ENCODE measurements around the gene CBR4. TPM values are rescaled to one million over a fixed set of nuclear protein-coding genes. Genes with fewer than 3 reads are reported as not detected.

The CBR4 gene
- total RNA-seq, 1 experiment from 2014 or later, result 24.0 TPM

DNA sequence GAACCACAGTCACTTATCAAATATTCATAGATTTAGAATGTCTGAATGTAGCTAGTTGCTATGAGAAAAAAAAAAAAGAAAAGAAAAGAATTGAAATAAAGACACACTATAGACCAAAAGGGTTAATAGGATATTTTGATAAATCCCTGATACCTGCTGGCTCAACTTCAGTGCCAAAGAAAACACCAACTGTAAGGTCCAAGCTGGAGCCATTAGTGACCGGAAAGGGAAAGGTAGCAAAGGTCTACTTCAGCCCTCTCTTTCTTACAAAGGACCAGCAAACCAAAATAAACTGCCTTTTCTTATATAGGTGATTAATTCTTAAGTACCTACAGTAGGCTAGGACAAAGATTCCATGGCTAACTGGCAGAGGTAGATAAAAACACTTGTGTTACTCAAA is 9.7 kb downstream of the CBR4 start:
- H3K27me3 Mint-ChIP-seq (ENCODE audit: insufficient read depth, unreplicated experiment), result no peaks in the 10 kb centered on the region
- intact Hi-C loops (cut with micrococcal nuclease), result no loop called here
- H3K4me3 Mint-ChIP-seq (ENCODE audit: unreplicated experiment), result no peak overlapping the region
- H3K36me3 Mint-ChIP-seq (ENCODE audit: insufficient read depth, unreplicated experiment), result peaks cover 66% of the 10 kb centered on the region
- no peak for DNase-seq (ENCODE audit: unreplicated experiment)
- TF ChIP-seq, protein P1, sequence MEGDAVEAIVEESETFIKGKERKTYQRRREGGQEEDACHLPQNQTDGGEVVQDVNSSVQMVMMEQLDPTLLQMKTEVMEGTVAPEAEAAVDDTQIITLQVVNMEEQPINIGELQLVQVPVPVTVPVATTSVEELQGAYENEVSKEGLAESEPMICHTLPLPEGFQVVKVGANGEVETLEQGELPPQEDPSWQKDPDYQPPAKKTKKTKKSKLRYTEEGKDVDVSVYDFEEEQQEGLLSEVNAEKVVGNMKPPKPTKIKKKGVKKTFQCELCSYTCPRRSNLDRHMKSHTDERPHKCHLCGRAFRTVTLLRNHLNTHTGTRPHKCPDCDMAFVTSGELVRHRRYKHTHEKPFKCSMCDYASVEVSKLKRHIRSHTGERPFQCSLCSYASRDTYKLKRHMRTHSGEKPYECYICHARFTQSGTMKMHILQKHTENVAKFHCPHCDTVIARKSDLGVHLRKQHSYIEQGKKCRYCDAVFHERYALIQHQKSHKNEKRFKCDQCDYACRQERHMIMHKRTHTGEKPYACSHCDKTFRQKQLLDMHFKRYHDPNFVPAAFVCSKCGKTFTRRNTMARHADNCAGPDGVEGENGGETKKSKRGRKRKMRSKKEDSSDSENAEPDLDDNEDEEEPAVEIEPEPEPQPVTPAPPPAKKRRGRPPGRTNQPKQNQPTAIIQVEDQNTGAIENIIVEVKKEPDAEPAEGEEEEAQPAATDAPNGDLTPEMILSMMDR (IDR thresholded peaks at IDR 0.05; ENCODE audit: unreplicated experiment), result no peak
- ChIA-PET POLR2A (interaction anchor here (5.4 kb wide), 1 partner anchor 9 kb away, joined by 37 read pairs; the partner anchor contains the start of gene CBR4), CTCF (interaction anchor here (0.5 to 2.2 kb wide), 10 partner anchors 10 to 494 kb away, joined by 3 to 11 read pairs (median 4); partner anchors contain the start of gene CBR4)
- no peak overlapping the region for H3K27ac Mint-ChIP-seq (ENCODE audit: low read depth, unreplicated experiment)
- H3K9me3 Mint-ChIP-seq (ENCODE audit: unreplicated experiment), result no peaks in the 10 kb centered on the region
- no TSS peak for BruUV-seq (replicated peaks)
- H3K4me1 Mint-ChIP-seq (ENCODE audit: insufficient read depth, unreplicated experiment), result peaks cover 4% of the 10 kb centered on the region

DNA sequence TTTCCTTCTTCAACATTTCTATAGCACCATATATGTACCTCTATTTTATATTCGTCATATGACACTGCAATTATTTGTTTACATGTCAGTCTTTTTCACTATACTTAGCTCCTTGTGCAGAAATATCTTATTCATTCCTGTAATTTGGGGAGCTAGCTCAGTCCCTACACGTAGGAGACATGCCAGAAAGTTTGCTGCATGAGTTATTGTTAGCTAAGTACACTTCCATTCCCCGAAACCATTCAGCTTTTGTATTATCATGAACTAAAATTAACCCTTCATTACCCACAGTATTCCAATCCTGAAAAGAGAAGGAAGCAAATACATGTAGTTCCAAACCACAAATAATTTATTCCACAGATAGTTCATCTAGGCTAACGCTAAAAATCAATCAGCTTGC is 10.2 kb downstream of the CBR4 start:
- TF ChIP-seq, protein P1 (IDR thresholded peaks at IDR 0.05; ENCODE audit: unreplicated experiment), result no peak
- DNase-seq (ENCODE audit: unreplicated experiment), result no peak
- intact Hi-C loops (cut with micrococcal nuclease), result no loop called here
- Mint-ChIP-seq H3K27ac (ENCODE audit: low read depth, unreplicated experiment) (no peak overlapping the region), H3K4me3 (ENCODE audit: unreplicated experiment) (no peak overlapping the region), H3K27me3 (ENCODE audit: insufficient read depth, unreplicated experiment) (no peaks in the 10 kb centered on the region), H3K36me3 (ENCODE audit: insufficient read depth, unreplicated experiment) (peaks cover 61% of the 10 kb centered on the region), H3K9me3 (ENCODE audit: unreplicated experiment) (no peaks in the 10 kb centered on the region), H3K4me1 (ENCODE audit: insufficient read depth, unreplicated experiment) (peaks cover 5% of the 10 kb centered on the region)
- ChIA-PET CTCF (interaction anchor here (0.5 to 2.2 kb wide), 7 partner anchors 11 to 493 kb away, joined by 3 to 11 read pairs (median 4); partner anchors contain the start of gene CBR4), POLR2A (interaction anchor here (5.4 kb wide), 1 partner anchor 10 kb away, joined by 37 read pairs; the partner anchor contains the start of gene CBR4)
- BruUV-seq (replicated peaks), result no TSS peak

DNA sequence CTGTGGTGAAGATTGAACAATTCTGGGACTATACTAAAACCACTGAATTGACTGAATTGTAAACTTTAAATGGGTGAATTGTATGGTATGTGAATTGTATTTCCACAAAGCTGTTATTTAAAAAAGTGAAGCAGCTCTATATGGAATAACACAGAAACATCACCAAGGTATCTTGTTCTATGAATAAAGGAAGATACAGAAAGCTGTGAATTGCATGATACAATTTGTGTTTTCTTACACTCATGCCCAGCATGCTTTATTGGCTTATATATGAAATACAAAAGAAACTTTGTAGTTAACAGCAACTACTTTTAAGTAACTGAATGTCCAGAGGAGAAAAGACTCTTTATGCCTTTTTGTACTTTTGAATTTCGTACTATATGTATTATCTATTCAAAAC is 11.5 kb downstream of the CBR4 start:
- H3K27ac Mint-ChIP-seq (ENCODE audit: low read depth, unreplicated experiment), result no peak overlapping the region

DNA sequence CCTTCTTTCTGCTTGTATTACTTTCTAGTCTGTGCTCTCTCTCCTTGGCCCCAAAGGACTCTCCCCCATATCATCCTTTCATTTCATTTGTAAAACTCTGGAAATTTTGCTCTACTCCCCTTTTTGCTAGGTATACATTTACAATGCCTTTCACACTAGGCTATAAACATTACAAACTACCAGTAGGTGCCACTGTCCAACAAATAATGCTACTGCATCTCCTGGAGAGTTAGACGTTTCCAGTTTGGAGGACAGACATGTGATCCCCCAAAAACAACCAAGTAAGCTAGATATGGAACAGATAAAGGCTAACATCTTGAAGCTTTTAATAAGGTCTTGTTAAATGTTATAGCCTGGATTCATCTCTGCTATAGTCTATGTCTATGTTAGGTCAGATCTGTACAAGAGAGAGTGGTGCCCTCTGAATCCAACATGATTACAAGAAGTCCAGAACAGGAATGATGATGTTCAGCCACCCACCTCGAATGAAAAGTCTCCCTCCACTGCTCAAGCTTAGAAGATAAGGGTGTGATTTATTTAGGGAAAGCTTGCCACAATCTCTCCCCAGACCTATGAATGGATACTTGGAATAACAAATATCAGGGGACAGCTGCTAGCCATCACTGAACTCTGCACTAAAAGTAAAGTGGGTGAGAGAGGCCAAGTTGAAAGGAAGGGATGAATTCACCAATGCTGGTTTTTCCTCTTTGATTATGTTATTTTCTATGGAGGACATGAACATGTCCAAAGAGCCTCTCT is 14.3 kb downstream of the CBR4 start:
- H3K27ac Mint-ChIP-seq (ENCODE audit: low read depth, unreplicated experiment), result no peak overlapping the region
- H3K4me1 Mint-ChIP-seq (ENCODE audit: insufficient read depth, unreplicated experiment), result peaks cover 17% of the 10 kb centered on the region
- DNase-seq (ENCODE audit: unreplicated experiment), result peak; percentile 17
- BruUV-seq (replicated peaks), result no TSS peak
- no peak overlapping the region for H3K4me3 Mint-ChIP-seq (ENCODE audit: unreplicated experiment)
- TF ChIP-seq, protein P1 (IDR thresholded peaks at IDR 0.05; ENCODE audit: unreplicated experiment), result peak; percentile 20
- intact Hi-C loops (cut with micrococcal nuclease), result no loop called here
- CTCF ChIA-PET, result interaction anchor here (0.7 to 2.6 kb wide), 10 partner anchors 9 to 495 kb away, joined by 3 to 15 read pairs (median 6); partner anchors contain the start of gene CBR4
- peaks cover 31% of the 10 kb centered on the region for H3K36me3 Mint-ChIP-seq (ENCODE audit: insufficient read depth, unreplicated experiment)
- H3K27me3 Mint-ChIP-seq (ENCODE audit: insufficient read depth, unreplicated experiment), result no peaks in the 10 kb centered on the region
- POLR2A ChIA-PET, result interaction anchor here (0.6 to 5.4 kb wide), 2 partner anchors 14 to 383 kb away, joined by 3 to 37 read pairs; partner anchors contain the start of gene CBR4
- no peaks in the 10 kb centered on the region for H3K9me3 Mint-ChIP-seq (ENCODE audit: unreplicated experiment)

More for the DNA sequence above, 11.5 kb downstream of the CBR4 start:
- Mint-ChIP-seq H3K9me3 (ENCODE audit: unreplicated experiment) (no peaks in the 10 kb centered on the region), H3K27me3 (ENCODE audit: insufficient read depth, unreplicated experiment) (no peaks in the 10 kb centered on the region), H3K4me1 (ENCODE audit: insufficient read depth, unreplicated experiment) (peaks cover 11% of the 10 kb centered on the region), H3K36me3 (ENCODE audit: insufficient read depth, unreplicated experiment) (peaks cover 53% of the 10 kb centered on the region), H3K4me3 (ENCODE audit: unreplicated experiment) (no peak overlapping the region)
- TF ChIP-seq, protein P1 (IDR thresholded peaks at IDR 0.05; ENCODE audit: unreplicated experiment), result no peak
- DNase-seq (ENCODE audit: unreplicated experiment), result no peak
- CTCF ChIA-PET, result interaction anchor here (0.5 to 0.6 kb wide), 2 partner anchors 12 to 487 kb away, joined by 3 to 7 read pairs; partner anchors contain the start of gene CBR4
- intact Hi-C loops (cut with micrococcal nuclease), result no loop called here
- no TSS peak for BruUV-seq (replicated peaks)
- POLR2A ChIA-PET, result interaction anchor here (5.4 kb wide), 1 partner anchor 11 kb away, joined by 37 read pairs; the partner anchor contains the start of gene CBR4

Measured in MCF 10A (cell line).